IPS-20b (cell line): ENCODE data around the gene CLASP1.
"Not testable (repeated sequence)": the region's sequence is repeated elsewhere in the genome, so short reads cannot be mapped to it uniquely, and the experiment has no call there.

Experiments used
- H3K27ac ChIP-seq: one replicate; pipeline ENCODE4 v1.5.1; 2013; ENCODE audit warnings: low read length
- H3K27me3 ChIP-seq: 2 replicates; pipeline ENCODE4 v1.6.1; 2013; ENCODE audit warnings: mild to moderate bottlenecking, low read length, inconsistent platforms; ENCODE audit not compliant: insufficient read depth
- H3K36me3 ChIP-seq: 2 replicates; pipeline ENCODE4 v1.6.1; 2013; ENCODE audit warnings: low read depth, mild to moderate bottlenecking, inconsistent platforms, low read length, moderate library complexity; ENCODE audit not compliant: insufficient read depth
- H3K4me1 ChIP-seq: 2 replicates; pipeline ENCODE4 v1.6.1; 2013; ENCODE audit warnings: mild to moderate bottlenecking, control low read depth, inconsistent platforms, low read length, moderate library complexity; ENCODE audit not compliant: insufficient read depth
- H3K4me3 ChIP-seq: 2 replicates; pipeline ENCODE4 v1.5.1; 2013; ENCODE audit warnings: mild to moderate bottlenecking, low read length, inconsistent platforms
- H3K9ac ChIP-seq: 2 replicates; pipeline ENCODE4 v1.6.1; 2013; ENCODE audit warnings: low read depth, mild to moderate bottlenecking, inconsistent platforms, low read length, moderate library complexity
- H3K9me3 ChIP-seq: 2 replicates; pipeline ENCODE4 v1.6.1; 2013; ENCODE audit warnings: mild to moderate bottlenecking, low read depth, low read length, inconsistent platforms; ENCODE audit not compliant: insufficient read depth

Gene CLASP1

GRCh38 chr2:121611730-121612705 lies 37.2 kb downstream of the CLASP1 start:
- Histone ChIP-seq H3K9me3 (no peaks in the 10 kb centered on the region), H3K27ac (no peak overlapping the region), H3K36me3 (no peaks in the 10 kb centered on the region), H3K4me1 (no peaks in the 10 kb centered on the region), H3K27me3 (no peaks in the 10 kb centered on the region), H3K4me3 (no peak overlapping the region), H3K9ac (no peak overlapping the region)

DNA sequence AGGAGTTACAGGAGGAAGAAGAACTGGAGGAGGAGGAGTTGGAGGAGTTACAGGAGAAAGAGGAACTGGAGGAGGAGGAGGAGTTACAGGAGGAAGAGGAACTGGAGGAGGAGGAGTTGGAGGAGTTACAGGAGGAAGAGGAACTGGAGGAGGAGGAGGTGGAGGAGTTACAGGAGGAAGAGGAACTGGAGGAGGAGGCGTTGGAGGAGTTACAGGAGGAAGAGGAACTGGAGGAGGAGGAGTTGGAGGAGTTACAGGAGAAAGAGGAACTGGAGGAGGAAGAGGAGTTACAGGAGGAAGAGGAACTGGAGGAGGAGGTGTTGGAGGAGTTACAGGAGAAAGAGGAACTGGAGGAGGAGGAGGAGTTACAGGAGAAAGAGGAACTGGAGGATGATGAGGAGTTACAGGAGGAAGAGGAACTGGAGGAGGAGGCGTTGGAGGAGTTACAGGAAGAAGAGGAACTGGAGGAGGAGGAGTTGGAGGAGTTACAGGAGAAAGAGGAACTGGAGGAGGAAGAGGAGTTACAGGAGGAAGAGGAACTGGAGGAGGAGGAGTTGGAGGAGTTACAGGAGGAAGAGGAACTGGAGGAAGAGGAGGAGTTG lies 38.1 kb downstream of the CLASP1 start:
- not testable (repeated sequence) for H3K4me3 ChIP-seq, H3K36me3 ChIP-seq, H3K27me3 ChIP-seq, H3K4me1 ChIP-seq, H3K27ac ChIP-seq, H3K9ac ChIP-seq, H3K9me3 ChIP-seq

DNA sequence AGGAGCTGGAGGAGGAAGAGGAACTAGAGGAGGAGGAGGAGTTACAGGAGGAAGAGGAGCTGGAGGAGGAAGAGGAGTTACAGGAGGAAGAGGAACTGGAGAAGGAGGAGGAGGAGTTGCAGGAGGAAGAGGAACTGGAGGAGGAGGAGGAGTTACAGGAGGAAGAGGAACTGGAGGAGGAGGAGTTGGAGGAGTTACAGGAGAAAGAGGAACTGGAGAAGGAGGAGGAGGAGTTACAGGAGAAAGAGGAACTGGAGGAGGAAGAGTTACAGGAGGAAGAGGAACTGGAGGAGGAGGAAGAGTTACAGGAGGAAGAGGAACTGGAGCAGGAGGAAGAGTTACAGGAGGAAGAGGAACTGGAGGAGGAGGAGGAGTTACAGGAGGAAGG lies 38.8 kb downstream of the CLASP1 start:
- not testable (repeated sequence) for H3K9ac ChIP-seq, H3K27me3 ChIP-seq, H3K27ac ChIP-seq, H3K4me3 ChIP-seq, H3K9me3 ChIP-seq, H3K4me1 ChIP-seq, H3K36me3 ChIP-seq

- H3K9me3 ChIP-seq, result no peaks in the 10 kb centered on the region
- H3K27ac ChIP-seq, result no peak overlapping the region
- H3K4me3 ChIP-seq, result no peak overlapping the region
- H3K9ac ChIP-seq, result no peak overlapping the region
- H3K36me3 ChIP-seq, result peaks cover 14% of the 10 kb centered on the region
- no peaks in the 10 kb centered on the region for H3K27me3 ChIP-seq
- no peaks in the 10 kb centered on the region for H3K4me1 ChIP-seq
Measured at GRCh38 chr2:121608967-121609366, 40.3 kb downstream of the CLASP1 start.

DNA sequence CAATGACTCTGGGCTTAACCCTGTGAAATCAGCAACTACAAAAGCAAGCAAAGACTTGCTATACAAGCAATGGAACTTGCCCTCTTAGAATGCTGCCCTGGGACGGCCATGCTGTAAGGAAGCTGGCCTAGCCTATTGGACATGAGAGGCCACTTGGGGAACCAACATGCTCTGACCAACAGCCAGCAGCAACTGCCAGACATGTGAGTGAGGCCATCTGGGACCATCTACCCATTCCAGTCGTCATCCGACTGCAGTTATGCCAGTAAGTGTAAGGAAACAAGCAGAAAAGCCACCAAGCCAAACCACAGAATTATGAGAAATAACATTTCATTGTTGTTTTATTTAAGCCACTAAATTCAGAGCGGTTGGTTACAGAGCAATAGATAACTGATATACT lies 40.9 kb downstream of the CLASP1 start:
- no peaks in the 10 kb centered on the region for H3K27me3 ChIP-seq
- no peaks in the 10 kb centered on the region for H3K9me3 ChIP-seq
- H3K9ac ChIP-seq, result no peak overlapping the region
- no peaks in the 10 kb centered on the region for H3K4me1 ChIP-seq
- no peak overlapping the region for H3K4me3 ChIP-seq
- peaks cover 14% of the 10 kb centered on the region for H3K36me3 ChIP-seq
- no peak overlapping the region for H3K27ac ChIP-seq

- H3K27ac ChIP-seq, result no peak overlapping the region
- H3K4me3 ChIP-seq, result no peak overlapping the region
- no peaks in the 10 kb centered on the region for H3K9me3 ChIP-seq
Measured at GRCh38 chr2:121605820-121606733, 43.2 kb downstream of the CLASP1 start.

DNA sequence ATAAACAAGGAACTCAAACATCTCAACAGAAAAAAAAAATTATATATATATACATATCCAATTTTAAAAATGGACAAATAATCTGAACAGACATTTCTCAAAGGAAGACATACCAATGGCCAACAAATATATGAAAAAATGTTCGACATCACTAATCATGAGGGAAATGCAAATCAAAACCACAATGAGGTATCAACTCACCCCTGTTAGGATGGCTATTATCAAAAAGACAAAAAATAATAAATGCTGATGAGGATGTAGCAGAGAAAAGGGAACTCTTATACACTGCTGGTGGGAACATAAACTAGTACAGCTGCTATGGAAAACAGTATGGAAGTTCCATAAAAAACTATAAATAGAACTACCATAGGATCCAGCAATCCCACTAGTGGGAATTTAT lies 46.1 kb downstream of the CLASP1 start:
- no peaks in the 10 kb centered on the region for H3K27me3 ChIP-seq
- H3K4me1 ChIP-seq, result no peaks in the 10 kb centered on the region
- no peak overlapping the region for H3K27ac ChIP-seq
- H3K36me3 ChIP-seq, result peaks cover 14% of the 10 kb centered on the region
- H3K9me3 ChIP-seq, result no peaks in the 10 kb centered on the region
- H3K9ac ChIP-seq, result no peak overlapping the region
- H3K4me3 ChIP-seq, result no peak overlapping the region

More at GRCh38 chr2:121605820-121606733, 43.2 kb downstream of the CLASP1 start:
- Histone ChIP-seq H3K9ac (no peak overlapping the region), H3K27me3 (no peaks in the 10 kb centered on the region), H3K4me1 (no peaks in the 10 kb centered on the region), H3K36me3 (peaks cover 14% of the 10 kb centered on the region)

DNA sequence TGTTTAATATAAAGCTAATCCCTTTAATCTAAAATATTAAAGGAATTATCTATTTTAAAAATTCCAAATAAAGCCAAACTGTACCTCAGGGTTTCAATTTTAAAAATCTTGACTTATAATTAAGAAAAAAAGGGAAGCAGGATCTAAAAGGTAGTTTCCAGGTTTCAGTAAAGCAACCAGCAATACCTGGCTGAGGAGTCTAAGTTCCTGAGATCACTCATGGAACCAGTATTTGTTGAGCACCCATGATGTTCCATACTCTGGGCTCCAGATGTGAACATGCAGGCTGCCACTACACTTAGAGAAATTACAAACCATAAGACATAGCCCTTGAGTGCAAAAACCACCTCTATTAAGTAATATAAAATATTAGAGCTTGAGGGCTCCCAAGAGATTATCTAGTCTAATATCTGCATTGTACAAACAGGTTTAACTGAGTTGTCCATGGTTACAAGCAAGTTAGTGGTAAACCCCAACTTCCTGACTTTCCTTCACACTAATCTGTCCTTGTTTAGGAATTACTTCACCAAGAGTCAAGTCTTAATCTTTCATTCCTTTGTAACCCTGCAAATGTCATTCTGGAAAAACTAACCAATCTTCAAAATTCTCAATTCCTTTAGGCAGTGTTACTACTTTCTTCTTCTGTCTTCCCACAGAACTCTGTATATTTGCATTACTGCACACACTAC lies 49.2 kb downstream of the CLASP1 start:
- H3K9ac ChIP-seq, result no peak overlapping the region
- H3K36me3 ChIP-seq, result peaks cover 6% of the 10 kb centered on the region; the same call in 1 of the 2 replicates
- H3K27me3 ChIP-seq, result no peaks in the 10 kb centered on the region
- no peak overlapping the region for H3K27ac ChIP-seq
- no peaks in the 10 kb centered on the region for H3K4me1 ChIP-seq
- H3K9me3 ChIP-seq, result no peaks in the 10 kb centered on the region
- no peak overlapping the region for H3K4me3 ChIP-seq

DNA sequence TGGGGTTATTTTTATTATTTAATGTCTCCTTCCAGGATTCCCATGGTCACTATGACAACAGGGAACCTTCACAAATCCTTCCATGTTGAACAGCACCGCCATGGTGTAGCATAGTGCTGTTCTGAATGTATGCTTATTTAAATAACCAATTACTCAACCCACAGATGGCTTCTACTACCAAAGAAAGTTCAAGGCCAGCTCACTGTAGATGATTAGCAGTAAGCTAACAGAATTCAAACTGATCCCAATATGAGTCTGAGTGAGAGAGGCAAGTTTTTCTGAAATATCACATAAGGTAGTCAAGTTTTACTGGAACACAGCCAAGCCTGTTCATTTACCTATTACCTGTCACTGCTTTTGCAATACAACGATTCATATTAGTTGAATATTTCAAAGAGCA lies 51.2 kb downstream of the CLASP1 start:
- H3K4me3 ChIP-seq, result no peak overlapping the region
- H3K9ac ChIP-seq, result no peak overlapping the region
- no peaks in the 10 kb centered on the region for H3K4me1 ChIP-seq
- no peak overlapping the region for H3K27ac ChIP-seq
- no peaks in the 10 kb centered on the region for H3K36me3 ChIP-seq
- no peaks in the 10 kb centered on the region for H3K27me3 ChIP-seq
- no peaks in the 10 kb centered on the region for H3K9me3 ChIP-seq

DNA sequence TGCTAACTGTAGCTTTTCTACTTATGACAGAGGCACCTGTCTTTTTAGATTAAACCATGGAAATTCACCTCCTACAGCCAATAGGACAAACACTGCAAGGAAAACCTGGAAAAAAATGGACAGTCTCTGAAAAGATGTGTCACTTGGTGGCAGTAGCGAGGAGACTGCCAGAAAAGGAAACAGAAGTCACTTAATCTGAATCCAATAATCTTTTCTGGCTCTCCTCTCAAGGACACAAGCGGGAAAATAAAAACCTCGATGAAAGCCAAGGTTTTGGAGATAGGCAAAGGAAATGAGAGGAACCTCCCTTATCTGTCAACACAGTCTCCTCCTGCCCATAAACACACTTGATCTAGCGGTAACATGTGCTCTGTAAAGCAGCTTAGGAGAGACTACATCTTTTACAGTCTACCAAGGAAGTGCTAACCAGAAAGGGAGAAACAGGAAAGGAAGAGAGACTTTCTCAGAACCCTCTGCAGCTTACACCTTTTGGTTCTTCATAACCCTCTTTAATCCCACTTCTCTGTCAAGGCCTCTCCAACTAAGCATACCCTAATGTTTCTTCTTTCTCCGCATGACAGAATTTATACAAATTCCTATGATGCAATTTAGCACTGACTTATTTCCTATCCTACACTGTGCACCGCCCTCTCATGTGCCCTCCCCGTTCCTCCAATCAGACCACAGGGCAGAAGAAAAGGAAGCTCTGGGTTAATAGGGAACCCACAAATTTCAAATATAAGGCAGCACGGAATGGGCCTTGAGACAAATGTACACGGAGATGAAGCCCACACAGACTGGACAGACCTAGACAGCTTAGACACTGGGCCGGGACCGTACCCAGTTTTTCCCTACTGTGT lies 52.8 kb downstream of the CLASP1 start:
- Histone ChIP-seq H3K27me3 (no peaks in the 10 kb centered on the region), H3K9ac (no peak overlapping the region), H3K36me3 (no peaks in the 10 kb centered on the region), H3K27ac (no peak overlapping the region), H3K4me1 (no peaks in the 10 kb centered on the region), H3K9me3 (no peaks in the 10 kb centered on the region), H3K4me3 (no peak overlapping the region)
